HG02610 (cell line): ENCODE results near the gene HIGD1B.
"Not testable (repeated sequence)": the region's sequence is repeated elsewhere in the genome, so short reads cannot be mapped to it uniquely, and the experiment has no call there.

Source experiments
- ATAC-seq: cut with Tn5 transposase; IDR thresholded peaks from one replicate; pipeline ENCODE4 v1.9.1; 2021; ENCODE audit warnings: mild to moderate bottlenecking, moderate library complexity; ENCODE audit not compliant: unreplicated experiment

The HIGD1B gene

DNA sequence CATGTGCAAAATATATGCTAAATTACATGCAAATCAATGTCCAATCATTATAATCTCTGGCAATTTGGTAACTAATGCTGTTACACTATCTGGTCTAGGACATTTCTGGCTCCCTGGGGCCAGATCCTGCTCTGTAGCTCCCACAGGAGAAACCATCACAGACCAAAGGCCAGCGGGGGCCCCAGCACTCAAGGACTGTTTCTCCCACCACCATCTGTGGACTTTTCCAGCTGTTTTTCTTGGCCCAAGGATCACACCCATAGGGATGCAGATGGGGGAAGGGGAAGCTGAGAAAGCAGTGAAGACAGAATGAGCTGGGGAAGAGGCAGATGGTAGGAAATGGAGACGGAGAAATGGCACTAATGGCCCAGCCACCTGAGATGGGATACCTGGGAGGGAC, at the start of gene HIGD1B:
Gene HIGD1B, plus strand, starts transcription at position 298 of the 400 bp plus-strand sequence. CDS start 270 bp downstream, outside the sequence.
- ATAC-seq, result no peak

DNA sequence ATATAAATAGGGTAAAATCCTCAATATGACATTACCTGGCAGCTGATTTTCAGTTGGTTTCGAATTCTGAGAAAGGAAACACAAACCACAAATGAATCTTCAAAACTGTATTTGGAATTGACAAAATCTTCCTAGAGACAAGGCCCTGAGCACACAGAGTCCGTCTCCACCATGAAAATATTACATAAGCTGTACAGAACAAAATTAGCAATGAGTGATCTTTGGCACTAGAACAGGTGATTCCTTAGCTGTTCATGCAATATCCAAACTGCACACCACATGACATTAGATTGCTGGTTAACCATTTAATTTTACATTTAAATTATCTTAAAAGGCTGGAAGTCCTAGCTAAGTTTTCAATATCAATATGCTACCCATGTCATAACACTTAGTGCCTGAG, 49.3 kb upstream of the HIGD1B start:
- no peak for ATAC-seq

GRCh38 chr17:44801880-44802279, 45.8 kb upstream of the HIGD1B start:
- no peak for ATAC-seq

- ATAC-seq, result no peak
Measured at GRCh38 chr17:44804302-44805089, 43.2 kb upstream of the HIGD1B start.

GRCh38 chr17:44807093-44807816, 40.4 kb upstream of the HIGD1B start:
- ATAC-seq, result no peak

- ATAC-seq, result no peak
Measured at GRCh38 chr17:44807817-44808155, 39.9 kb upstream of the HIGD1B start.

DNA sequence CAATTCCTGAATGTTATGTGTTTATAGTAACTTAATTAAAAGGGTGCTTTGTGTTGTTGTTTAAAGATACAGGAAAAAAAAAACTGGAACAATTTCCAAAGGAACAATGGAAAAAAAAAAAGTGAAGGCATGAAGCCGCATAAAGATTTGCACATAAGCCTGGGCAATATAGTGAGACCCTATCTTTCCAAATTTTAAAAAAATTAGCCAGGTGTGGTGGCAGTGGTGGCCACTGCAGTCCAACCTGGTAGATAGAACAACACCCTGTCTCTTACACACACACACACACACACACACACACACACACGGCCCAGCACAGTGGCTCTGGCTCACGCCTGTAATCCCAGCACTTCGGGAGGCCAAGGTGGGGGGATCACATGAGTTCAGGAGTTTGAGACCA, 39.5 kb upstream of the HIGD1B start:
- ATAC-seq, result no peak

GRCh38 chr17:44808656-44809388, 38.9 kb upstream of the HIGD1B start:
- not testable (repeated sequence) for ATAC-seq

DNA sequence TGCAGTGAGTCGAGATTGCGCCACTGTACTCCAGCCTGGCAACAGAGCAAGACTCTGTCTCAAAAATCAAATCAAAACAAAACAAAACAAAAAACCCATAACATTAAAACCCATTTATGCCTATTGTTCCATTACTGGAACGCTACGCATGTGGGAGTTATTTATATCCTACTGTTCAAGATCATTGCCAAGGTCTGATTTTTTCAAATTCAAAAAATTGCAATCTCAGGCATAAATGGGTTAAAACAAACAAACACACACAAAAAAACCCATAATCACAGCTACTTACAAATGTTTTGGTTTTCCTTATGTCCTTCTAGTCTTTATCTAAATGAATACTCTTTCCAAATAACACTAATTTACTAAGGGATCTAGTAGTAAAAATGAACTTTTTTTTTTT, 35.4 kb upstream of the HIGD1B start:
- no peak for ATAC-seq

- not testable (repeated sequence) for ATAC-seq
Measured at GRCh38 chr17:44818508-44818907, 29.2 kb upstream of the HIGD1B start.

- ATAC-seq, result no peak
Measured at GRCh38 chr17:44820631-44821212, 27.0 kb upstream of the HIGD1B start.

DNA sequence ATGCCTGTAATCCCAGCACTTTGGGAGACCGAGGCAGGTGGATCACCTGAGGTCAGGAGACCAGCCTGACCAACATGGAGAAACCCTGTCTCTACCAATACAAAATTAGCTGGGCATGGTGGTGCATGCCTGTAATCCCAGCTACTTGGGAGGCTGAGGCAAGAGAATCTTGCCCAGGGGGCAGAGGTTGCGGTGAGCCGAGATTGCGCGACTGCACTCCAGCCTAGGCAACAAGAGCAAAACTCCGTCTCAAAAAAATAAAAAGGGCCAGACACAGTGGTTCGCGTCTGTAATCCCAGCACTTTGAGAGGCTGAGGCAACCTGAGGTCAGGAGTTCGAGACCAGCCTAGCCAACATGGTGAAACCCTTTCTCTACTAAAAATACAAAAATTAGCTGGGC, 22.4 kb upstream of the HIGD1B start:
- not testable (repeated sequence) for ATAC-seq

DNA sequence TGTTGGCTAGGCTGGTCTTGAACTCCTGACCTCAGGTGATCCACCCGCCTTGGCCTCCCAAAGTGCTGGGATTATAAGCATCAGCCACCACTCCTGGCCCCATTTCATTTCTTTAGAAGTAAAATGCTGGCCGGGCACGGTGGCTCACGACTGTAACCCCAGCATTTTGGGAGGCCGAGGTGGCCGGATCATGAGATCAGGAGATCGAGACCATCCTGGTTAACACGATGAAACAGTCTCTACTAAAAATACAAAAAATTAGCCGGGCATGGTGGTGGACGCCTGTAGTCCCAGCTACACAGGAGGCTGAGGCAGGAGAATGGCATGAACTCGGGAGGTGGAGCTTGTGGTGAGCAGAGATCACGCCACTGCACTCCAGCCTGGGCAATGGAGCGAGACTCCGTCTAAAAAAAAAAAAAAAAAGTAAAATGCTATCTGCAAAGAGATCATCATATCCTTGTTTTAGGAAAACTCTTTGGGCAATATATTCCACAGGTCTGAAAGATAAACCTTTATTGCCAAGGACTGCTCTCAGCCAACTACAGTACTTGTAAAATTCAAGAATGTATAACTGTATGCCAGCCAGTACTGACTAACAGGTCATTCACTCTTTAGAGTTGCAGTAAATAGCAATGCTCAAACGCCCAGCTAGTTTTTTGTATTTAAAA, 21.4 kb upstream of the HIGD1B start:
- no peak for ATAC-seq

DNA sequence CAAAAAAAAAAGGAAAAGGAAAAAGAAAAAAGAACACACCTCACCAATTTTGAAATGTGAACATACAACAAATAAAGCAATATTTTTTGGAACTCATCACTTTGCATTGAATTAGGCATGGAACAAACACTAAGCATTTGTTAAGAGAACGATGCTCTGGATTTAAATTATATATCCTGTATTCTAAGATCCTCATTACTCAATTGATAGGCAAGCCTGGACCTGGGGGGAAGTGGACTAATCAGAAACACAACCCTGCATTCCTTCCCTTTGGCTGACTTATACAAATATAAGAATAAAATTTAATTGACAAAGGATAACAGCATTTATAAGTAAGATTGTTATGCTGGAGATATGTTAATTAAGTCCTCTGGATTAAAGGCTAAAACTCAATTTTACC, 19.8 kb upstream of the HIGD1B start:
- ATAC-seq, result no peak

- ATAC-seq, result no peak
Measured at GRCh38 chr17:44828919-44829522, 18.7 kb upstream of the HIGD1B start.

DNA sequence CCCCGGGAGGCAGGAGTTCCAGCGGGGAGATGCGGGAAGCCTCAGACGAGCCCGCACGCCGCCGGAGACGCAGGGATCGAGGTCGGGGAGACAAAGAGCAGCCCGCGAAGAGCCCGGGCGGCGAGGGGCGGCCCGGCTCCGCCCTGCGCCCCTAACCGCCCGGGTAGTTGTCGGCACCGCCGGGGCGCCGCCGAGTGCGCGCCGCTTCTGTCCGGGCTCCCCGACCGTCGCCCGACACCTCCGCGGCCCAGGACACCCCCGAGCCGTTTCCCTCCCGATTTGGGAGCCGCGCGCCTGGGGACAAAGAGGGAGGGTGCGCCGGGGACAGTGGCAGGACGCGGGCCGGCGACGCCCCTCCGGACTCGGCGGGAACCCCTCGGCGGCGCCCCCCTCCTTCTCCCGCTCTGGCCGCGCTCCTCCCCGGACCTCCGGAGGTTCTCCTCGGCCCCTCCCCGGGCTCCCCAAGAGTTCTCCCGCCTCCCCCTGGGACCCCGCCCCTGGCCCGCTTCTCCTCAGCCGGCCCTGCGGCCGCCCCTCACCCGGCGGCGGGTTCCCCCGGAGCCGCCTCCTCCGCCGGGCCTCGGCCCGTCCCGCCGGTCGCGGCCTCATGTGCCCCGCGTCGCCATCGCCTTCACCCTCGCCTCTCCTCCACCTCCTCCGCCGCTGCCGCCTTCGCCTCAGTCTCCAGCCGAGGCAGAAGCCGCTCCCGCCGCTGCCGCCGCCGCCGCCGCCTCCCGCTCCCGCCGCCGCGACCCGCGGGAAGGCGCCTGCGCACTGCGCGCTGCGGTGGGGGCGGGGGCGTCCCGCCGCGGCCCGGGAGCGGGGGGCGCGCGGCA, 17.9 kb upstream of the HIGD1B start, which contains the start of gene GJC1:
Gene GJC1, minus strand, starts transcription at position 765 of the 836 bp plus-strand sequence. CDS start 24,470 bp downstream, outside the sequence.
- ATAC-seq, result peak; percentile 30

- no peak for ATAC-seq
Measured at GRCh38 chr17:44830359-44831288, 17.1 kb upstream of the HIGD1B start.

DNA sequence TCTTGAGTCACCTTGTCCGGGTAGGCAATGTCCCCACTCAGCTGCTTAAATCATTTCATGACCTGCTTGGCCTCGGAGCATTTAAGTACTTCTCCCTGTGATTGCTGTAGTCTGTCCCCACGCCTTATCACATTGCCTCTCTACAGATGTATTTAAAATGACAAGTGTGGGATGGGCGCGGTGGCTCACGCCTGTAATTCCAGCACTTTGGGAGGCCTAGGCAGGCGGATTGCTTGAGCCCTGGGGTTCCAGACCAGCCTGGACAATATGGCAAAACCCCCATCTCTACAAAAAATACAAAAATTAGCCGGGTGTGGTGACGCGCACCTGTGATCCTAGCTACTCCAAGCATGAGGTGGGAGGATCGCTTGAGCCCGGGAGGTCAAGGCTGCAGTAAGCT, 16.3 kb upstream of the HIGD1B start:
- no peak for ATAC-seq
